Stimulated activated CD8-positive, alpha-beta memory T cell treated with anti-CD3 and anti-CD28 coated beads, Interleukin-7, amount 100 ng/mL, for 48 hours (primary cell): ENCODE data around the gene ATP6V0A1.
"Not testable (repeated sequence)": the region's sequence is repeated elsewhere in the genome, so short reads cannot be mapped to it uniquely, and the experiment has no call there.

Experiments used
- DNase-seq, 2 donors: peaks; one replicate each; pipeline ENCODE4 v3.0.0-alpha.2; 2020; ENCODE audit warnings: low read depth in 1 of 2; ENCODE audit errors: extremely low read depth in 1 of 2

The ATP6V0A1 gene

GRCh38 chr17:42537156-42537805, 78.6 kb downstream of the ATP6V0A1 start:
- DNase-seq = no peak

DNA sequence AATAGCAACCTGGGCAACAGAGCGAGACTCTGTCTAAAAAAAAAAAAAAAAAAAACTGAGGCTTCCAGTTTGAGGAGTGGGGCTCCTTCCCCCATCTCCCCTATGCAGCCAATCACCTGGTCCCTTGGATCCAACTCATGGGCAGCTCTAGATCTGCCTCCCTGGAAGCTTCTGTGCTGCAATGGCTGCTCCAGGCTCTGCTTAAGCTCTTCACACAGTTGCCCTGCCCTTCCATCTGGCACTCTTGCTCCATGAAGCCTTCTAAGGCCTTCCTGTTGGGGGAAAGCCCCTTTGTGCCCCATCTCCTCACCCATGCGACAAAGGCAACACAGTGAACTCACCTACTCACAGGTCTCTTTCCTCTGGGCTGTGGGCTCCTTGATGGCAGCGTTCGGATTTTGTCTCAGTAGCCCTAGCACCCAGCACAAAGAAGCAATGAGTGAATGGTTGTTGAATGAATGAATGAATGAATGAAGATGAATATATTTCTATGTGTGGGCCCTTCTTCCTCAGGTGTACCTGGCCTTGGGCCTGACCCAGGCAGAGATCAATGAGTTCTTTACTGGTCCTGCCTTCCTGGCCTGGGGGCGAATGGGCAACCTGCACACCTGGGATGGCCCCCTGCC, 79.3 kb downstream of the ATP6V0A1 start:
- DNase-seq = no peak

- DNase-seq = no peak
Observed at GRCh38 chr17:42538482-42538881, 79.8 kb downstream of the ATP6V0A1 start.

- not testable (repeated sequence) for DNase-seq
Observed at GRCh38 chr17:42540558-42540957, 81.9 kb downstream of the ATP6V0A1 start.

DNA sequence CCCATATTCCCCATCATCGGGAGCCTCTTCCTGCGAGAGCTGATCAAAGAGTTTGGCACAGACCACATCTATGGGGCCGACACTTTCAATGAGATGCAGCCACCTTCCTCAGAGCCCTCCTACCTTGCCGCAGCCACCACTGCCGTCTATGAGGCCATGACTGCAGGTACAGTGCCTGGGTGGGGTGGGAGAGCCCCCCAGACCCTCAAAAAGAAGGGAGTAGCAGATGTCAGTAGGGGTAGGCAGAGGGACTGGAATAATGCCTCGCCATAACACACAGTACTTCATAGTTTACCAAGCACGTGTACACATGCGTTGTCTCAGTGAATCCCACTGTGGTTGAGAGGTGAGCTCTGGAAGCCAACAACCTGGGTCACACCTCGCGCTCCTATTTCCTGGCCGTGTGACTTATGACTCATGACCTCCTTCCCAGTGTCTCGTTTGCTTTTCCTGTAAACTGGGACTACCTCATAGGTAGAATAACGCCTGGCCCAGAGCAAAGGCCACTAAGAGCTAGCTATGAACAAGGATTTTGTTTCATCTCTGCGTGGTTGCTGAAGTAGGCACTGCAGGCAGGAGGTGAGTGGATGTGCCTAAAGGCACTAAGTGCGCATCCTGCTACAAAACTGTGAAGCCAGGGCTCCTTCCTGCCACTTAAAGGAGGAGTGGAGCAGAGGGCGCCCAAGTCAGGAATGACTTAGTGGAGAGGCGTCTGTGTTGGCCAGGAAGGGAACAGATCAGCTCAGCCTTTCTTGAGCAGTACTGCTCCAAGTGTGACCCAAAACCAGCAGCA, 82.6 kb downstream of the ATP6V0A1 start:
- no peak for DNase-seq

- no peak for DNase-seq
Observed at GRCh38 chr17:42543190-42544079, 84.8 kb downstream of the ATP6V0A1 start.

DNA sequence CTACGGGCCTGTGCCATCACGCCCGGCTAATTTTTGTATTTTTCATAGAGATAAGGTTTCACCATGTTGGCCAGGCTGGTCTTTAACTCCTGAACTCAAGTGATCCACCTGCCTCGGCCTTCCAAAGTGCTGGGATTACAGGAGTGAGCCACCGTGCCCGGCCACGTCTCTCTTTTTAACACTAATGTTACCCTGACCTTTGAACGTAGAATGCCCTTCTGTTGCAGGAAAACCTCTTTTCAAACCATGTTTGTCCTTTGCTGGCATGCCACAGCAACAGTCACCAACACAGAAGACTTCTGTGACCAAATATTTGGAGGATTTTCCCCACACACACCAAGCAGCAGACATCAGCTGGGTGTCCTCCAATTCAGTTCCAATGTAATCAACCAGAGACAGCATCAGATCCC, 86.2 kb downstream of the ATP6V0A1 start:
- no peak for DNase-seq

DNA sequence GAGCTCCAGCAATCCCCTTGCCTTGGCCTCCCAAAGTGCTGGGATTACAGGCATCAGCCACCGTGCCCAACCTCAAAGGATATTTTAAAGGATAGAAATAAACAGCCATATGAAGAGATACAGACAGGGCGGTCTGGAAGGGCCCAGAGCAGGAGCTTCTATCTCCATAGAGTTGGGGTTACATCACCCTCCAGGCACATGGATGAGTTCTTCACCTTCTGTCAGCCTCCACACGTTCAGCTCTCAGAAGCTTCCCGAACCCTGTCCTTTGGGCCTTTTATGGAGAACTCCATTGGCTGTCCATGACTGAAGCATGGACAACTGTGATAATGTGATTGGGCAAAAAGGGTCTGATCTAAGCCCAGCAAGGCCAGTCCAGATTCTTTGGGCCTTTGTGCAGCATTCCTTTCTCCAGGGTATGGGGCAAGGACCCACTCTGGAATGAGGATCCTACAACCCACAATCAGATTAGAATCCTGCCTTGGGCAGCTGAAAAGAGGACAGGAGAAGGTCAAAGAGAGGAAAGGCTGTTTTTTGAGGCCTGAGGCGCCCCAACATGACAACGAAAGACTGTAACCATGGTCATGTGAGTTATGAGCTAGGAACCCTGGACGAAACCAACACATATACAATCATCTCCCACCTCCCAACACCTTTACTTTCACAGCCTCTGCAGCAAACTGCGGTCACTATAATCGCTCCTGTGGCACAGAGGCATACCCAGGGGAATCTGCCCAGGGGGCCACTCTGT, 87.3 kb downstream of the ATP6V0A1 start:
- DNase-seq = not testable (repeated sequence)

DNA sequence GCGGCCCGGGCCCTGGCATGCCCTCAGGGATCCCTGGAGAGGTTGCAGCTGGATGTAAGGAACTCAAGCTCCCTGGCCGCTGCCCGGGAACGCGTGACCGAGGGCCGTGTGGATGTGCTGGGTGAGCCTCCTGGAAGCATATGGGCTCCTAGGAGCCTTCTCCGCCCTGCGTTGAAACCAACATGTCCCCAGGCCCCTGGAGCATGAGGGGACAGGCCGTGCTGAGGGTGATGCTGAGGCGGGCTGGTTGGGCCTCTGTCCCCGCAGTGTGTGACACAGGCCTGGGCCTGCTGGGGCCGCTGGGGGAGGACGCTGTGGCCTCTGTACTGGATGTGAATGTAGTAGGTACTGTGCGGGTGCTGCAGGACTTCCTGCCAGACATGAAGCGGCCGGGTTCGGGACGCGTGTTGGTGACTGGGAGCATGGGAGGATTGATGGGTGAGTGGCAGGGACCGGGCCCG, 88.4 kb downstream of the ATP6V0A1 start:
- no peak for DNase-seq

DNA sequence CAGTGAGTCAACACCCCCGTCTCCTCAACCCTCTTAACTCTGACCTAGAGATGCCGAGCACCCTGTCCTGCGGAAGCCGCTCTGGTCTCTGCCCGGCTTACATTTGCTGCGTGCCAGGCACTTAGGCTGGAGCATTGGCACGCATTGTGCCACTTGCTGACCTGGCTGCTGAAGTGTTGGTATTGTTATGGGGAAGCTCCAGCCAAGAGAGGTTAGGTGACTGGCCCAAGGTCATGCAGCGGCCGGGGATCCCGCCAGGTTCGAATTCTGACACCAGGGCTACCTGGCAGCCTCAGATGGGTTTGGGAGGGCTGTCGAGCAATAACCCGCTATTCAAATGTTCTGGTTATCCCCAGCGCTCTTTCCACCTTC, 89.0 kb downstream of the ATP6V0A1 start:
- DNase-seq = no peak

- DNase-seq = peak; percentile 55 to 77
Observed at GRCh38 chr17:42548070-42548837, 89.6 kb downstream of the ATP6V0A1 start.

GRCh38 chr17:42548993-42549755, 90.5 kb downstream of the ATP6V0A1 start:
- no peak for DNase-seq

GRCh38 chr17:42552736-42553135, 94.1 kb downstream of the ATP6V0A1 start, which contains the start of gene HSD17B1:
HSD17B1 (plus strand) TSS chr17:42552923; CDS start chr17:42552934, 11 bp downstream.
- DNase-seq = not testable (repeated sequence)

- DNase-seq = no peak
Observed at GRCh38 chr17:42553161-42553818, 94.6 kb downstream of the ATP6V0A1 start.

DNA sequence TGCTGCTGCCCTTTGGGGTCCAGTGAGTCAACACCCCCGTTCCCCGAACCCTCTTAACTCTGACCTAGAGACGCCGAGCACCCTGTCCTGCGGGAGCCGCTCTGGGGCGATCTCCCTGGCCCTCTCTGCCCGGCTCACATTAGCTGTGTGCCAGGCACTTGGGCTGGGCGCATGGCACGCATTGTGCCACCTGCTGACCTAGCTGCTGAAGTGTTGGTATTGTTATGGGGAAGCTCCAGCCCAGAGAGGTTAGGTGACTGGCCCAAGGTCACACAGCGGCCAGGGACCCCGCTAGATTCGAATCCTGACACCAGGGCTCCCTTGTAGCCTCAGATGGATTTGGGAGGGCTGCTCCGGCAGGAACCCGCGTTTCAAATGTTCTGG, 95.2 kb downstream of the ATP6V0A1 start:
- no peak for DNase-seq

- peak; percentile 77 to 81 for DNase-seq
Observed at GRCh38 chr17:42554250-42555121, 95.8 kb downstream of the ATP6V0A1 start.

- DNase-seq = no peak
Observed at GRCh38 chr17:42555122-42555622, 96.5 kb downstream of the ATP6V0A1 start.
